Nephron (organoid): ENCODE measurements around the gene SLC35E2B.

Experiments used
- H3K27ac Mint-ChIP-seq, 3 experiments: 2 replicates each; pipeline ENCODE4 v1.8.0; 2020; ENCODE audit warnings: mixed read lengths in 3 of 3, mild to moderate bottlenecking in 2 of 3, moderate library complexity in 1 of 3
- H3K27me3 Mint-ChIP-seq: 2 replicates; pipeline ENCODE4 v1.8.0; 2021; ENCODE audit warnings: low read depth, mild to moderate bottlenecking, moderate library complexity, mixed read lengths
- H3K36me3 Mint-ChIP-seq: 2 replicates; pipeline ENCODE4 v1.8.0; 2020; ENCODE audit warnings: low read depth, mixed read lengths
- H3K4me1 Mint-ChIP-seq: 2 replicates; pipeline ENCODE4 v1.8.0; 2020; ENCODE audit warnings: mixed read lengths
- H3K4me3 Mint-ChIP-seq, 3 experiments: 2 replicates each; pipeline ENCODE4 v1.8.0; 2020; ENCODE audit warnings: mild to moderate bottlenecking in 3 of 3, mixed read lengths in 3 of 3, moderate library complexity in 2 of 3
- H3K9me3 Mint-ChIP-seq: 2 replicates; pipeline ENCODE4 v1.8.0; 2020; ENCODE audit warnings: mixed read lengths
- TF ChIP-seq, protein P1 (sequence below), 3 experiments: fragments of 200-600 bp; sonication (generic); IDR thresholded peaks; one replicate each; pipeline ENCODE4 v1.5.0; 2021; ENCODE audit warnings: antibody characterized with exemption in 3 of 3; ENCODE audit not compliant: unreplicated experiment in 3 of 3

The SLC35E2B gene

GRCh38 chr1:1623181-1623630, 69.4 kb downstream of the SLC35E2B start:
- Mint-ChIP-seq H3K4me3 (no peak overlapping the region), H3K27me3 (no peaks in the 10 kb centered on the region), H3K27ac (no peak overlapping the region), H3K36me3 (no peaks in the 10 kb centered on the region), H3K9me3 (no peaks in the 10 kb centered on the region), H3K4me1 (no peaks in the 10 kb centered on the region)
- TF ChIP-seq, protein P1, sequence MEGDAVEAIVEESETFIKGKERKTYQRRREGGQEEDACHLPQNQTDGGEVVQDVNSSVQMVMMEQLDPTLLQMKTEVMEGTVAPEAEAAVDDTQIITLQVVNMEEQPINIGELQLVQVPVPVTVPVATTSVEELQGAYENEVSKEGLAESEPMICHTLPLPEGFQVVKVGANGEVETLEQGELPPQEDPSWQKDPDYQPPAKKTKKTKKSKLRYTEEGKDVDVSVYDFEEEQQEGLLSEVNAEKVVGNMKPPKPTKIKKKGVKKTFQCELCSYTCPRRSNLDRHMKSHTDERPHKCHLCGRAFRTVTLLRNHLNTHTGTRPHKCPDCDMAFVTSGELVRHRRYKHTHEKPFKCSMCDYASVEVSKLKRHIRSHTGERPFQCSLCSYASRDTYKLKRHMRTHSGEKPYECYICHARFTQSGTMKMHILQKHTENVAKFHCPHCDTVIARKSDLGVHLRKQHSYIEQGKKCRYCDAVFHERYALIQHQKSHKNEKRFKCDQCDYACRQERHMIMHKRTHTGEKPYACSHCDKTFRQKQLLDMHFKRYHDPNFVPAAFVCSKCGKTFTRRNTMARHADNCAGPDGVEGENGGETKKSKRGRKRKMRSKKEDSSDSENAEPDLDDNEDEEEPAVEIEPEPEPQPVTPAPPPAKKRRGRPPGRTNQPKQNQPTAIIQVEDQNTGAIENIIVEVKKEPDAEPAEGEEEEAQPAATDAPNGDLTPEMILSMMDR (IDR thresholded peaks at IDR 0.05; ENCODE audit: unreplicated experiment in 3 of 3): no peak

DNA sequence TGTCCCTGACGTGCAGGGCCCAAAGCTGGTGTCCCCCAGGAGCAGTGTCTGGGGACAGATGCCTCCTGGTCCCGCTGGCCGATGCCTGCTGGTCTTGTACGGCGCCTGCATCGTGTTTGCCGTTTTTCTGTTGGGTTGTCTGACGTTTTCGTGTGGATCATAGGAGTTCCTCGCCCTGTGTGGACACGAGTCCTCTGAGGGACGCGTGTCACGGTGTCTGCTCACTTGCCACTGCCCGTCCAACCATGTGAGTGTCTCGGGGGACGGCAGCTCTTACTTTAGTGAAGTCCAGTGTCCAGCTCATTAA, 69.9 kb downstream of the SLC35E2B start:
- Mint-ChIP-seq H3K4me1 (no peaks in the 10 kb centered on the region), H3K36me3 (no peaks in the 10 kb centered on the region), H3K27ac (no peak overlapping the region), H3K9me3 (no peaks in the 10 kb centered on the region), H3K4me3 (peak overlapping the region in 2 of 3 experiments; percentile 11 to 63), H3K27me3 (no peaks in the 10 kb centered on the region)
- TF ChIP-seq, protein P1 (IDR thresholded peaks at IDR 0.05; ENCODE audit: unreplicated experiment in 3 of 3): no peak

GRCh38 chr1:1622010-1622787, 70.4 kb downstream of the SLC35E2B start:
- Mint-ChIP-seq H3K9me3 (no peaks in the 10 kb centered on the region), H3K4me1 (peaks cover 5% of the 10 kb centered on the region), H3K4me3 (peak overlapping the region in 1 of 3 experiments; percentile 39), H3K36me3 (no peaks in the 10 kb centered on the region), H3K27ac (no peak overlapping the region), H3K27me3 (no peaks in the 10 kb centered on the region)
- TF ChIP-seq, protein P1 (IDR thresholded peaks at IDR 0.05; ENCODE audit: unreplicated experiment in 3 of 3): no peak

DNA sequence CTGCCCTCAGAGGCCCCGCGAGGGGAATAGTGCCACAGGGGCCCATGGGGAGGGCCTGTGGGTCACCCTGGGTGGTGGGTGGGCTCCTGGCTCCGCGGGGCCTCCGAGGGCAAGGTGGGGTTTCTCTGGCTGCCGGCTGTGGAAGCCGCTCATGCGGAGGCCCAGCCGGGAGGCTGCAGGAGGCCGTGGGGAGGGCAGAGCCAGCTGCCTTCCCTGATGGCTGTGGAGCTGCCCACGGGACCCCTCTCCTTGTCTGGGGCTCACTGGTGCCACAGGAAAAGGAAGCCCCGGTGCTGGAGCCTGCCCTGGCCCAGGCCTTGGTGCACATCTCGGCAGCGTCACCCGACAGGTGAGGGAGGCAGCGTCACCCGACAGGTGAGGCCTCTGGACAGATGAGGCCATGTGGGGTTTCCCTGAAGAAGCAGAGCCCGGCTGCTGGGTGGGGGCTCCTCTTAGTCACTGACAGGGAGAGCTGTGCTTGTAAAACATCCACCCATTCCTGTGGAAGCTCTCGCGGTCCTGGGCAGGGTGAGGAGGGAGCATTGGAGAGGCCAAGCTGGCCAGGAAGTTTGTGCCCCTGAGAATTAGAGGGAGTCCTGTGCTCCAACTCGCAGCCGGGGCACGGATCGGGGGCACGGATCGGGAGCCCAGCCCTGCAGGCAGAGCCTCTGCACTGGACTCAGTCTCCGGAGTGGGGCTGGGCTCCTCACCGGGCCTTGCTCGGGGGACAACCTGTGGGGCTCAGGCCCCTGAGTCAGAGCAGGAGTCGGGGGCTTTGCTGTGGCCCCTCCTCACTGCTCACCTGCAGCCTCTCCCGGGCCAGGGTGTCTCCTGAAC, 71.2 kb downstream of the SLC35E2B start:
- Mint-ChIP-seq H3K27ac (no peak overlapping the region), H3K36me3 (no peaks in the 10 kb centered on the region), H3K4me3 (no peak overlapping the region), H3K4me1 (peaks cover 7% of the 10 kb centered on the region), H3K9me3 (no peaks in the 10 kb centered on the region), H3K27me3 (no peaks in the 10 kb centered on the region)
- TF ChIP-seq, protein P1 (IDR thresholded peaks at IDR 0.05; ENCODE audit: unreplicated experiment in 3 of 3): no peak

DNA sequence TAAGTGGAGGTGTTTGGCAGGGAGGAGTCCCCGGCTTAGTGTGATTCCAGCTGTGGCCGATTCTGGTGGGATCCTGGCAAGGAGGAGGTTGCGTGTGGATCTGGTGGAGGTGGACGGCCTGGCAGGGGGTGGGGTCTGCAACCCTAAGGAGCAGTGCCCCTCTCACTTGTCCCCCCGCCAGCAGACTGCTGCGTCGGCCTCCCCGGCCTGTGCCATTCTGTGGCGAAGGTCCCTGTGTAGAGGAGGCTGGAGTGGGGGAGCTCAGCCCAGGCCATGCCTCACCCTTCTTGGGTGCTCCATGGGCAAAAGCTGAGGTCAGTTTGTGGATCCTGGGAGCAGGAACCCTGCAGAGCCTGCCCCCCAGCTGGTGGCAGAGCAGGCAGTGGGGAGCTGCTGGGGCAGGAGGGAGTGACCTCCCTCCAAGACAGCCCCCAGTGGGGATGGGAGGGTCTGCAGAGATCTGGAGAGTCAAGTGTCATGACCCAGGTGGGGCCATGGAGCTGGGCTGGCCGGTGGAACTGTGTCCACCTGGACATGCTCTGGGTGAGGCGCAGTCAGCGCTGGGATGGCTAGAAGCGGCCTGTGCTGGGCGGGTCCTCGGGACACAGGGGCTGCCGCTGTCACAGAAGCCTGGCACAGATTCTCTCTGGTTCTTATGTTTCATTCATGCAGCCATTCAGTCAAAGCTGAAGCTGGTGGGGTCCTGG, 72.0 kb downstream of the SLC35E2B start:
- no peaks in the 10 kb centered on the region for H3K27me3 Mint-ChIP-seq
- H3K9me3 Mint-ChIP-seq: no peaks in the 10 kb centered on the region
- TF ChIP-seq, protein P1 (IDR thresholded peaks at IDR 0.05; ENCODE audit: unreplicated experiment in 3 of 3): no peak
- H3K36me3 Mint-ChIP-seq: no peaks in the 10 kb centered on the region
- no peak overlapping the region for H3K4me3 Mint-ChIP-seq
- H3K4me1 Mint-ChIP-seq: peaks cover 7% of the 10 kb centered on the region
- no peak overlapping the region for H3K27ac Mint-ChIP-seq
